ENCODE data around the gene PRKCZ.

DNA sequence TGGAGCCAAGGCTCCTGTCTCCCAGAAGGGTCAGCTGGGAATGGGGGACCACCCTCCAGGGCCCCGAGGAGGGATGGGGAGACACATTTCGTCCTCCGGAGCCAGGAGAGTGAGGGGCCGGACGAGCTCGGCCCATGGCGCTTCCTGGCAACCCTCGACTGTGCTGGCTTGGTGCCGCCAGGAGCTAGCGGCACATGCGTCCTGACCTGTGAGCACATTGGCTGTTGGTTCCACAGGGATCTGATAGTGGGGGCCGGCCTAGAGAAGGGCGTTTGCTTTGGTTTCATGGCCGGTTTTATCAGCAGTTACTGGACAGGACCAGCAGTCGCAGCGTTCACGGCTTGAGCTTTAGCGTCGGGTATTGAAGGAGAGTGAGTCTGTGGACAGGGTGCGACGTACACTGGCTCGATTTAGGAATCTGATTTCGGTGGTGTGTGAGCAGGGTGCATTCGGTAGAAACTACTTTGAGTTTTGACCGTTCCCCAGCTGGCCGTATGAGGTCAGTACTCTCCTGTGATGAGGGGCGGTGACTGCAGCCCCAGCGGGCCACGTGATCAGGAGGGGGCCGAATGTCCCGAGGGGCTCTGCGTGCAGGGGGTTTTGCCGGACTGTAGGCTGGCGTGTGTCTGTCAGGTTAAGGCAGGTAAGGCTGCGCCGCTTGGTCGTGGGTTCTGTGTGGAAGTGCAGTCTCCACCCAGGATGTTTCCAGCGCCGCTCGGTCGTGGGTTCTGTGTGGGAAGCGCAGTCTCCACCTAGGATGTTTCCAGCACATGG is 125.7 kb downstream of the PRKCZ start:
- TF ChIP-seq, protein P1, sequence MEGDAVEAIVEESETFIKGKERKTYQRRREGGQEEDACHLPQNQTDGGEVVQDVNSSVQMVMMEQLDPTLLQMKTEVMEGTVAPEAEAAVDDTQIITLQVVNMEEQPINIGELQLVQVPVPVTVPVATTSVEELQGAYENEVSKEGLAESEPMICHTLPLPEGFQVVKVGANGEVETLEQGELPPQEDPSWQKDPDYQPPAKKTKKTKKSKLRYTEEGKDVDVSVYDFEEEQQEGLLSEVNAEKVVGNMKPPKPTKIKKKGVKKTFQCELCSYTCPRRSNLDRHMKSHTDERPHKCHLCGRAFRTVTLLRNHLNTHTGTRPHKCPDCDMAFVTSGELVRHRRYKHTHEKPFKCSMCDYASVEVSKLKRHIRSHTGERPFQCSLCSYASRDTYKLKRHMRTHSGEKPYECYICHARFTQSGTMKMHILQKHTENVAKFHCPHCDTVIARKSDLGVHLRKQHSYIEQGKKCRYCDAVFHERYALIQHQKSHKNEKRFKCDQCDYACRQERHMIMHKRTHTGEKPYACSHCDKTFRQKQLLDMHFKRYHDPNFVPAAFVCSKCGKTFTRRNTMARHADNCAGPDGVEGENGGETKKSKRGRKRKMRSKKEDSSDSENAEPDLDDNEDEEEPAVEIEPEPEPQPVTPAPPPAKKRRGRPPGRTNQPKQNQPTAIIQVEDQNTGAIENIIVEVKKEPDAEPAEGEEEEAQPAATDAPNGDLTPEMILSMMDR (conservative IDR thresholded peaks at IDR 0.05; ENCODE audit: low read depth, low read length), result no peak
- TF ChIP-seq NFE2L2 (IDR thresholded peaks at IDR 0.05; ENCODE audit: low read depth, low read length), result no peak
- TF ChIP-seq MXI1 (IDR thresholded peaks at IDR 0.05; ENCODE audit: borderline replicate concordance, low read depth, low read length), result no peak
- TF ChIP-seq CEBPB (IDR thresholded peaks at IDR 0.05; ENCODE audit: low read depth, low read length), result no peak
- no peak for TF ChIP-seq MAFK (IDR thresholded peaks at IDR 0.05; ENCODE audit: low read depth, low read length)
- no peak for TF ChIP-seq POLR2A (IDR thresholded peaks at IDR 0.05; ENCODE audit: low read depth, low read length)
- no peak for TF ChIP-seq RCOR1 (IDR thresholded peaks at IDR 0.05; ENCODE audit: insufficient replicate concordance, low read length)
- TF ChIP-seq CHD1 (IDR thresholded peaks at IDR 0.05; ENCODE audit: low read depth, low read length), result no peak
